Measurements from ENCODE around the gene ERCC4. TPM values are rescaled to one million over a fixed set of nuclear protein-coding genes. Genes with fewer than 3 reads are reported as not detected.

Gene ERCC4
- total and polyA plus RNA-seq, 9 donors, result 2.8 to 21.4 (median 14.0) TPM

- peaks cover 2% of the 10 kb centered on the region for H3K4me1 ChIP-seq (ENCODE audit: insufficient read depth)
- no peak overlapping the region for H3K4me3 ChIP-seq
- no peak overlapping the region for H3K27ac ChIP-seq
- no peak for TF ChIP-seq CTCF (IDR thresholded peaks at IDR 0.05)
- TF ChIP-seq EP300 (IDR thresholded peaks at IDR 0.05), result no peak
- TF ChIP-seq POLR2A (IDR thresholded peaks at IDR 0.05), result no peak
- no peaks in the 10 kb centered on the region for H3K36me3 ChIP-seq
- WGBS, 3 donors, result 89 to 92% (median 89%) methylated on average over 4 of the region's 4 CpGs
- H3K27me3 ChIP-seq, result no peaks in the 10 kb centered on the region
- no peaks in the 10 kb centered on the region for H3K9me3 ChIP-seq
- intact Hi-C loops (cut with DNase I), result no loop called here
- DNase-seq, result no peak
These were observed 18.5 kb downstream of the ERCC4 start for GRCh38 chr16:13938480-13938879.

- intact Hi-C loops (cut with DNase I), result no loop called here
- no peak for TF ChIP-seq EP300 (IDR thresholded peaks at IDR 0.05)
- TF ChIP-seq POLR2A (IDR thresholded peaks at IDR 0.05), result no peak
- no peak for TF ChIP-seq CTCF (IDR thresholded peaks at IDR 0.05)
- H3K27ac ChIP-seq, result no peak overlapping the region
- 92 to 97% (median 94%) methylated on average over 5 of the region's 5 CpGs for WGBS, 3 donors
- peaks cover 2% of the 10 kb centered on the region for H3K4me1 ChIP-seq (ENCODE audit: insufficient read depth)
- no peaks in the 10 kb centered on the region for H3K36me3 ChIP-seq
- no peak for DNase-seq
- H3K9me3 ChIP-seq, result no peaks in the 10 kb centered on the region
- no peak overlapping the region for H3K4me3 ChIP-seq
- no peaks in the 10 kb centered on the region for H3K27me3 ChIP-seq
These were observed 19.9 kb downstream of the ERCC4 start for GRCh38 chr16:13939821-13940220.

GRCh38 chr16:13940397-13940933, 20.5 kb downstream of the ERCC4 start:
- WGBS, 3 donors, result 58 to 62% (median 59%) methylated on average over 3 of the region's 3 CpGs
- TF ChIP-seq CTCF (IDR thresholded peaks at IDR 0.05) (no peak), EP300 (IDR thresholded peaks at IDR 0.05) (no peak), POLR2A (IDR thresholded peaks at IDR 0.05) (no peak)
- no peak overlapping the region for H3K4me3 ChIP-seq
- no peak for DNase-seq
- no peaks in the 10 kb centered on the region for H3K9me3 ChIP-seq
- H3K4me1 ChIP-seq (ENCODE audit: insufficient read depth), result peaks cover 2% of the 10 kb centered on the region
- intact Hi-C loops (cut with DNase I), result no loop called here
- no peaks in the 10 kb centered on the region for H3K36me3 ChIP-seq
- no peak overlapping the region for H3K27ac ChIP-seq
- no peaks in the 10 kb centered on the region for H3K27me3 ChIP-seq

GRCh38 chr16:13944816-13945215, 24.9 kb downstream of the ERCC4 start:
- DNase-seq, result no peak
- Histone ChIP-seq H3K27me3 (no peaks in the 10 kb centered on the region), H3K4me1 (ENCODE audit: insufficient read depth) (no peaks in the 10 kb centered on the region), H3K36me3 (no peaks in the 10 kb centered on the region), H3K27ac (no peak overlapping the region), H3K4me3 (no peak overlapping the region), H3K9me3 (no peaks in the 10 kb centered on the region)
- 85 to 90% (median 88%) methylated on average over 4 of the region's 4 CpGs for WGBS, 3 donors
- TF ChIP-seq EP300 (IDR thresholded peaks at IDR 0.05) (no peak), CTCF (IDR thresholded peaks at IDR 0.05) (no peak), POLR2A (IDR thresholded peaks at IDR 0.05) (no peak)
- intact Hi-C loops (cut with DNase I), result no loop called here

Measured in ovary (tissue), 9 donors.